Measurements from ENCODE around the gene C4orf50.

GRCh38 chr4:6011686-6012085 lies 6.5 kb downstream of the C4orf50 start:
- TF ChIP-seq HNF1B (CRISPR knock-in tag; IDR thresholded peaks at IDR 0.05): no peak
- no peak for TF ChIP-seq CERS6 (CRISPR knock-in tag; IDR thresholded peaks at IDR 0.05)

Data from HepG2 (cell line).